MCF 10A (cell line): ENCODE data around the gene ZKSCAN4. TPM values are rescaled to one million over a fixed set of nuclear protein-coding genes. Genes with fewer than 3 reads are reported as not detected.

Experiments used
- BruUV-seq: library from RNA; stranded (reverse); fragments of 400-500 nt; replicated peaks from 2 replicates; lab custom pipeline; 2021; lab: Mats Ljungman, UMichigan
- CTCF ChIA-PET: fragments of 300-600 bp; sonication (Branson Sonifier 250); formaldehyde crosslinking; extraction: SDS; loops from one replicate; lab custom pipeline; 2021; ENCODE audit warnings: antibody characterized with exemption, inconsistent platforms; lab: Yijun Ruan, JAX
- POLR2A ChIA-PET: fragments of 300-600, 350-650 bp; sonication (Branson Sonifier 250); formaldehyde crosslinking; extraction: SDS; loops from one replicate; lab custom pipeline; 2020; ENCODE audit warnings: antibody characterized with exemption, inconsistent platforms; lab: Yijun Ruan, JAX
- DNase-seq: peaks from one replicate; pipeline ENCODE4 v3.0.0-alpha.2; 2018; ENCODE audit not compliant: unreplicated experiment
- H3K27ac Mint-ChIP-seq: one replicate; pipeline ENCODE4 v1.8.0; 2022; ENCODE audit warnings: mild to moderate bottlenecking, low read depth, mixed read lengths; ENCODE audit not compliant: unreplicated experiment
- H3K27me3 Mint-ChIP-seq: one replicate; pipeline ENCODE4 v1.8.0; 2022; ENCODE audit warnings: mixed read lengths; ENCODE audit not compliant: insufficient read depth, unreplicated experiment
- H3K36me3 Mint-ChIP-seq: one replicate; pipeline ENCODE4 v1.8.0; 2022; ENCODE audit warnings: mild to moderate bottlenecking, moderate library complexity, mixed read lengths; ENCODE audit not compliant: insufficient read depth, unreplicated experiment
- H3K4me1 Mint-ChIP-seq: one replicate; pipeline ENCODE4 v1.8.0; 2022; ENCODE audit warnings: mixed read lengths; ENCODE audit not compliant: insufficient read depth, unreplicated experiment
- H3K4me3 Mint-ChIP-seq: one replicate; pipeline ENCODE4 v1.8.0; 2022; ENCODE audit warnings: mild to moderate bottlenecking, moderate library complexity, mixed read lengths; ENCODE audit not compliant: unreplicated experiment
- H3K9me3 Mint-ChIP-seq: one replicate; pipeline ENCODE4 v1.8.0; 2022; ENCODE audit warnings: mixed read lengths; ENCODE audit not compliant: unreplicated experiment
- CTCF ChIP-seq: fragments of 200-600 bp; IDR thresholded peaks from one replicate; pipeline ENCODE4 v1.8.0; 2022; ENCODE audit warnings: antibody characterized with exemption, mild to moderate bottlenecking; ENCODE audit not compliant: unreplicated experiment
- intact Hi-C: fragments of 100-400 bp; cut with micrococcal nuclease; formaldehyde crosslinking; loops from 2 replicates; pipeline ENCODE4 v1.14.1; 2022
- total RNA-seq: library from RNA; stranded (reverse); gene quantifications from 2 replicates; pipeline ENCODE4 v1.2.3, GENCODE V29; 2022

Gene ZKSCAN4
- total RNA-seq, 1 experiment from 2014 or later = 3.3 TPM

GRCh38 chr6:28217890-28218289, 34.2 kb downstream of the ZKSCAN4 start:
- H3K4me3 Mint-ChIP-seq = peak overlapping the region; percentile 78

GRCh38 chr6:28215425-28215824, 36.6 kb downstream of the ZKSCAN4 start:
- no TSS peak for BruUV-seq
- DNase-seq = peak; percentile 21
- intact Hi-C loops = loop anchor here (5.0 to 10.0 kb wide), 2 partner anchors 372 to 401 kb away; a partner anchor contains a TSS
- H3K27ac Mint-ChIP-seq = no peak overlapping the region
- CTCF ChIA-PET = no interaction called here
- POLR2A ChIA-PET = interaction anchor here (0.9 to 1.3 kb wide), 2 partner anchors 9 to 168 kb away, joined by 4 read pairs; no protein-coding TSS in a partner anchor
- peaks cover 14% of the 10 kb centered on the region for H3K4me1 Mint-ChIP-seq
- TF ChIP-seq CTCF = no peak
- no peak overlapping the region for H3K4me3 Mint-ChIP-seq
- no peaks in the 10 kb centered on the region for H3K27me3 Mint-ChIP-seq
- H3K36me3 Mint-ChIP-seq = peaks cover 8% of the 10 kb centered on the region
- no peaks in the 10 kb centered on the region for H3K9me3 Mint-ChIP-seq

More at GRCh38 chr6:28217890-28218289, 34.2 kb downstream of the ZKSCAN4 start:
- DNase-seq = no peak
- TF ChIP-seq CTCF = no peak
- BruUV-seq = no TSS peak
- ChIA-PET CTCF (interaction anchor here (0.6 kb wide), 2 partner anchors 29 to 385 kb away, joined by 3 read pairs; no protein-coding TSS in a partner anchor), POLR2A (interaction anchor here (0.8 to 3.3 kb wide), 10 partner anchors 8 to 132 kb away, joined by 3 to 25 read pairs (median 5); partner anchors contain the start of genes ZKSCAN3, ZKSCAN8, ZSCAN16 and ZSCAN26)
- intact Hi-C loops = loop anchor here (5.0 to 10.0 kb wide), 2 partner anchors 369 to 403 kb away; a partner anchor contains a TSS
- Mint-ChIP-seq H3K9me3 (no peaks in the 10 kb centered on the region), H3K27ac (no peak overlapping the region), H3K36me3 (peaks cover 2% of the 10 kb centered on the region), H3K27me3 (no peaks in the 10 kb centered on the region), H3K4me1 (peaks cover 6% of the 10 kb centered on the region)

GRCh38 chr6:28213213-28213523, 38.9 kb downstream of the ZKSCAN4 start:
- intact Hi-C loops = loop anchor here (2.0 to 10.0 kb wide), 4 partner anchors 52 to 398 kb away; a partner anchor contains a TSS
- DNase-seq = no peak
- Mint-ChIP-seq H3K27me3 (no peaks in the 10 kb centered on the region), H3K36me3 (peaks cover 11% of the 10 kb centered on the region), H3K27ac (peak overlapping the region; percentile 85), H3K4me3 (peak overlapping the region; percentile 72), H3K9me3 (no peaks in the 10 kb centered on the region), H3K4me1 (peaks cover 14% of the 10 kb centered on the region)
- TF ChIP-seq CTCF = no peak
- no TSS peak for BruUV-seq
- ChIA-PET CTCF (interaction anchor here (0.5 to 0.7 kb wide), 2 partner anchors 52 to 62 kb away, joined by 3 read pairs; no protein-coding TSS in a partner anchor), POLR2A (interaction anchor here (0.6 to 3.4 kb wide), 10 partner anchors 11 to 607 kb away, joined by 3 to 37 read pairs (median 4); partner anchors contain the start of genes ZKSCAN4, ZKSCAN8 and ZSCAN9)

GRCh38 chr6:28212510-28213212, 39.4 kb downstream of the ZKSCAN4 start:
- peaks cover 14% of the 10 kb centered on the region for H3K36me3 Mint-ChIP-seq

More at GRCh38 chr6:28212510-28213212, 39.4 kb downstream of the ZKSCAN4 start:
- peak overlapping the region; percentile 72 for H3K4me3 Mint-ChIP-seq
- no peaks in the 10 kb centered on the region for H3K9me3 Mint-ChIP-seq
- DNase-seq = peak; percentile 90
- H3K4me1 Mint-ChIP-seq = peaks cover 14% of the 10 kb centered on the region
- no peaks in the 10 kb centered on the region for H3K27me3 Mint-ChIP-seq
- POLR2A ChIA-PET = interaction anchor here (0.6 to 3.4 kb wide), 11 partner anchors 12 to 607 kb away, joined by 3 to 37 read pairs (median 3); partner anchors contain the start of genes ZKSCAN4, ZKSCAN8 and ZSCAN9
- TSS peak; percentile 99 for BruUV-seq
- no peak for TF ChIP-seq CTCF
- CTCF ChIA-PET = interaction anchor here (0.6 to 1.2 kb wide), 3 partner anchors 61 to 119 kb away, joined by 3 read pairs; no protein-coding TSS in a partner anchor
- intact Hi-C loops = loop anchor here (1.0 to 10.0 kb wide), 6 partner anchors 52 to 398 kb away; a partner anchor contains a TSS
- peak overlapping the region; percentile 85 for H3K27ac Mint-ChIP-seq
